HepG2 (cell line): ENCODE results near the gene ROS1. TPM values are rescaled to one million over a fixed set of nuclear protein-coding genes. Genes with fewer than 3 reads are reported as not detected.

Experiments used
- ATAC-seq: fragments of 200-7000 bp; cut with Tn5 transposase; 3 replicates; pipeline ENCODE4 v1.9.1; 2020; ENCODE audit warnings: mild to moderate bottlenecking, moderate library complexity
- BruUV-seq: library from RNA; stranded (reverse); fragments of 400-500 nt; replicated peaks from 2 replicates; lab custom pipeline; 2021; lab: Mats Ljungman, UMichigan
- CTCF ChIA-PET: fragments of 300-600 bp; formaldehyde crosslinking; extraction: SDS; loops from one replicate; lab custom pipeline; 2021; ENCODE audit warnings: low total read pairs, inconsistent platforms, low intra/inter-chr PET ratio; lab: Yijun Ruan, JAX
- POLR2A ChIA-PET: fragments of 350-600 bp; sonication (Branson Sonifier 250); formaldehyde crosslinking; loops from one replicate; lab custom pipeline; 2020; ENCODE audit warnings: antibody characterized with exemption, inconsistent platforms; lab: Yijun Ruan, JAX
- DNase-seq: peaks from one replicate; pipeline ENCODE4 v3.0.0-alpha.2; 2015; ENCODE audit warnings: low spot score
- FAIRE-seq: peaks from 3 replicates; lab custom pipeline; 2011; peaks lifted over from hg19 to GRCh38; lab: Jason Lieb, UNC
- H2AFZ ChIP-seq: one replicate; pipeline ENCODE4 v1.6.1; 2011; ENCODE audit warnings: low read length, inconsistent platforms
- H3K27ac ChIP-seq: fragments of 300-600 bp; 3 replicates; pipeline ENCODE4 v1.8.0; 2011; ENCODE audit warnings: mixed run types, mild to moderate bottlenecking, mixed read lengths, low read length, inconsistent platforms; ENCODE audit not compliant: insufficient read depth; ENCODE audit errors: extremely low read length
- H3K27me3 ChIP-seq, 2 experiments: fragments of 200-600 bp in 1 of 2; 2 replicates in 1 of 2; 3 replicates in 1 of 2; pipeline versions ENCODE4 v1.6.0 to v1.8.0; 2011; ENCODE audit warnings: low read length in 2 of 2, mild to moderate bottlenecking in 2 of 2, moderate library complexity in 2 of 2, inconsistent platforms in 1 of 2; ENCODE audit not compliant: insufficient read depth in 2 of 2, control insufficient read depth in 1 of 2
- H3K36me3 ChIP-seq, 2 experiments: fragments of 200-600 bp in 1 of 2; replicated peaks in 1 of 2; 2 replicates in 1 of 2; 3 replicates in 1 of 2; pipeline versions ENCODE4 v1.5.1 to v1.8.0; 2011; ENCODE audit warnings: low read length in 2 of 2, inconsistent platforms in 1 of 2; ENCODE audit not compliant: insufficient read depth in 2 of 2, control insufficient read depth in 1 of 2
- H3K4me1 ChIP-seq: 2 replicates; pipeline ENCODE4 v1.5.1; 2012; ENCODE audit warnings: low read length, inconsistent platforms; ENCODE audit not compliant: insufficient read depth
- H3K4me2 ChIP-seq: 2 replicates; pipeline ENCODE4 v1.6.0; 2011; ENCODE audit warnings: low read depth, low read length, inconsistent platforms
- H3K4me3 ChIP-seq, 3 experiments: fragments of 200-600 bp in 1 of 3; sonication (generic), shearing (Covaris generic) in 1 of 3; replicated peaks in 1 of 3; 2 replicates each; pipeline ENCODE4 v1.5.1; 2011 to 2016; ENCODE audit warnings: low read length in 3 of 3, inconsistent platforms in 2 of 3, low read depth in 2 of 3, mild to moderate bottlenecking in 2 of 3, control low read depth in 1 of 3, mixed read lengths in 1 of 3; ENCODE audit not compliant: insufficient read depth in 1 of 3
- H3K79me2 ChIP-seq: one replicate; pipeline ENCODE4 v1.6.1; 2011; ENCODE audit warnings: low read length, inconsistent platforms; ENCODE audit not compliant: insufficient read depth
- H3K9ac ChIP-seq: 2 replicates; pipeline ENCODE4 v1.6.0; 2011; ENCODE audit warnings: mild to moderate bottlenecking, low read depth, low read length, inconsistent platforms; ENCODE audit not compliant: insufficient read depth
- H3K9me3 ChIP-seq: 2 replicates; pipeline ENCODE4 v1.5.1; 2012; ENCODE audit warnings: mild to moderate bottlenecking, low read length
- H4K20me1 ChIP-seq: 2 replicates; pipeline ENCODE4 v1.6.0; 2011; ENCODE audit warnings: inconsistent platforms, mild to moderate bottlenecking, low read length, moderate library complexity; ENCODE audit not compliant: insufficient read depth
- ATF1 ChIP-seq: IDR thresholded peaks from 2 replicates; pipeline ENCODE4 v1.6.1; 2016; ENCODE audit warnings: mild to moderate bottlenecking, control low read depth
- MBNL3 ChIP-seq: fragments of 250-450 bp; sonication (Bioruptor Pico); conservative IDR thresholded peaks from 2 replicates; pipeline ENCODE4 v1.8.0; 2022; ENCODE audit warnings: mild to moderate bottlenecking, inconsistent platforms
- MYNN ChIP-seq: sonication (generic); formaldehyde crosslinking; IDR thresholded peaks from 2 replicates; pipeline ENCODE4 v1.4.0; 2020; ENCODE audit warnings: mild to moderate bottlenecking, low read depth, missing genetic modification reagents
- PREB ChIP-seq: sonication (generic); formaldehyde crosslinking; IDR thresholded peaks from 2 replicates; pipeline ENCODE4 v1.4.0; 2020; ENCODE audit warnings: missing genetic modification reagents
- REL ChIP-seq: sonication (generic); formaldehyde crosslinking; conservative IDR thresholded peaks from 2 replicates; pipeline ENCODE4 v1.8.0; 2022; ENCODE audit warnings: mild to moderate bottlenecking, missing genetic modification reagents, moderate library complexity
- SRSF4 ChIP-seq: fragments of 200-400 bp; formaldehyde crosslinking; IDR thresholded peaks from one replicate; pipeline ENCODE4 v1.6.1; 2018; ENCODE audit warnings: mild to moderate bottlenecking, low read depth, low read length, moderate library complexity; ENCODE audit not compliant: poor library complexity, severe bottlenecking
- ZFY ChIP-seq: sonication (generic); formaldehyde crosslinking; IDR thresholded peaks from 2 replicates; pipeline ENCODE4 v1.4.0; 2020; ENCODE audit warnings: missing genetic modification reagents
- ZKSCAN8 ChIP-seq: IDR thresholded peaks from 2 replicates; pipeline ENCODE4 v1.6.1; 2016; ENCODE audit warnings: borderline replicate concordance, missing genetic modification reagents, missing compliant biosample characterization
- ZNF138 ChIP-seq: sonication (generic); formaldehyde crosslinking; IDR thresholded peaks from 2 replicates; pipeline ENCODE4 v1.5.0; 2020; ENCODE audit warnings: mild to moderate bottlenecking, low read depth, missing genetic modification reagents
- ZNF292 ChIP-seq: sonication (generic); formaldehyde crosslinking; IDR thresholded peaks from 2 replicates; pipeline ENCODE4 v1.8.1; 2022; ENCODE audit warnings: mild to moderate bottlenecking, low read depth, missing genetic modification reagents, borderline replicate concordance
- ZNF781 ChIP-seq: sonication (generic); formaldehyde crosslinking; IDR thresholded peaks from 2 replicates; pipeline ENCODE4 v1.5.1; 2020; ENCODE audit warnings: borderline replicate concordance, mild to moderate bottlenecking, missing genetic modification reagents; ENCODE audit errors: not compliant biosample characterization
- WGBS: methylation state at CpG from one replicate; pipeline ENCODE4 v1.1.6; 2017; ENCODE audit warnings: low lambda C conversion rate; 5-methylcytosine and 5-hydroxymethylcytosine counted together
- in situ Hi-C: cut with HindIII; loops from 2 replicates; pipeline ENCODE4 v1.10.0; 2017; ENCODE audit warnings: low pct_unique_long_range_greater_than_20kb; ENCODE audit not compliant: extremely low pct_ligation_motif_present
- intact Hi-C: fragments of 100-400 bp; cut with micrococcal nuclease; formaldehyde crosslinking; loops from one replicate; pipeline ENCODE4 v1.10.0; 2022; ENCODE audit not compliant: unreplicated experiment
- polyA plus RNA-seq, 8 experiments: library from polyadenylated mRNA; depleted of rRNA in 3 of 8; stranded (reverse) in 7 of 8; unstranded in 1 of 8; fragments of >200 nt; fragmentation: Illumina TruSeq in 4 of 8; extraction: Trizol in 4 of 8; gene quantifications; 2 replicates each; pipeline versions ENCODE4 v1.2.1 to v1.2.3, GENCODE V29; 2011 to 2016; ENCODE audit warnings: low read depth in 4 of 8, missing spikeins in 1 of 8, mixed read lengths in 1 of 8; ENCODE audit not compliant: insufficient read depth in 1 of 8
- total RNA-seq, 5 experiments: library from RNA; depleted of rRNA; stranded (reverse); fragments of >200 nt; fragmentation: Illumina TruSeq; extraction: Trizol; gene quantifications; 2 replicates each; pipeline ENCODE4 v1.2.3, GENCODE V29; 2016; ENCODE audit warnings: low read depth in 1 of 5

The ROS1 gene
- total and polyA plus RNA-seq, 2 of the 13 experiments (the other 11 are each of a cell fraction or from before 2014, with no cell fraction given): not detected

- POLR2A ChIA-PET: no interaction called here
- DNase-seq (no peak), FAIRE-seq (no peak), ATAC-seq (no peak)
- peaks cover 0 to 1% of the 10 kb centered on the region in 2 experiments; a peak in 2 of 5 replicates for H3K27me3 ChIP-seq
- TF ChIP-seq ZNF138: no peak
- no peak for TF ChIP-seq REL (CRISPR knock-in tag)
- TF ChIP-seq MYNN (CRISPR knock-in tag): no peak
- no peak for TF ChIP-seq ZNF781 (CRISPR knock-in tag)
- no peak for TF ChIP-seq MBNL3
- TF ChIP-seq ZNF292 (CRISPR knock-in tag): no peak
- no peak for TF ChIP-seq PREB (CRISPR knock-in tag)
- no peak for TF ChIP-seq SRSF4
- no peak for TF ChIP-seq ZFY
- TF ChIP-seq ATF1 (CRISPR knock-in tag): no peak
- TF ChIP-seq ZKSCAN8: no peak
- no peak overlapping the region for H3K9ac ChIP-seq
- no TSS peak for BruUV-seq
- H3K9me3 ChIP-seq: no peaks in the 10 kb centered on the region
- H3K4me1 ChIP-seq: no peaks in the 10 kb centered on the region
- CTCF ChIA-PET: no interaction called here
- H3K4me3 ChIP-seq: no peak overlapping the region
- intact Hi-C loops: no loop called here
- in situ Hi-C loops: no loop called here
- no peak overlapping the region for H3K27ac ChIP-seq
- H4K20me1 ChIP-seq: no peaks in the 10 kb centered on the region
- no peaks in the 10 kb centered on the region for H3K79me2 ChIP-seq
- WGBS: 0% methylated on average over 2 of the region's 2 CpGs
- H3K4me2 ChIP-seq: no peak overlapping the region
- no peak overlapping the region for H2AFZ ChIP-seq
- H3K36me3 ChIP-seq: no peaks in the 10 kb centered on the region
Observed at GRCh38 chr6:117304446-117304845, 121.3 kb downstream of the ROS1 start.
